Suppressor macrophage treated with lipopolysaccharide for 1 hour (primary cell): Measurements from ENCODE around the gene SULT1C4.
A peak's percentile ranks its signal among the peaks of the same experiment; 100 is the strongest.
"Not testable (repeated sequence)": the region's sequence is repeated elsewhere in the genome, so short reads cannot be mapped to it uniquely, and the experiment has no call there.

Source experiments
- DNase-seq, 3 donors: peaks; one replicate each; pipeline ENCODE4 v3.0.0-alpha.2; 2020 to 2022

SULT1C4 gene

GRCh38 chr2:108414256-108414876, 36.6 kb downstream of the SULT1C4 start:
- DNase-seq: no peak

GRCh38 chr2:108414945-108415344, 37.2 kb downstream of the SULT1C4 start:
- no peak for DNase-seq

GRCh38 chr2:108417254-108417653, 39.5 kb downstream of the SULT1C4 start:
- DNase-seq: no peak

GRCh38 chr2:108418416-108418815, 40.7 kb downstream of the SULT1C4 start:
- peak in 2 of 3 donors; percentile 9 to 35 for DNase-seq

GRCh38 chr2:108423067-108423466, 45.3 kb downstream of the SULT1C4 start:
- no peak for DNase-seq

GRCh38 chr2:108423502-108424251, 45.9 kb downstream of the SULT1C4 start:
- DNase-seq: no peak

GRCh38 chr2:108428286-108429009, 50.7 kb downstream of the SULT1C4 start:
- DNase-seq: no peak

- DNase-seq: not testable (repeated sequence)
Measured at GRCh38 chr2:108435578-108435977, 57.8 kb downstream of the SULT1C4 start.

- no peak for DNase-seq
Measured at GRCh38 chr2:108436976-108437375, 59.2 kb downstream of the SULT1C4 start.
